ENCODE data around the gene RPS6KC1. TPM values are rescaled to one million over a fixed set of nuclear protein-coding genes. Genes with fewer than 3 reads are reported as not detected.
"Not testable (repeated sequence)": the region's sequence is repeated elsewhere in the genome, so short reads cannot be mapped to it uniquely, and the experiment has no call there.

Gene RPS6KC1
- total RNA-seq, 4 donors from 2014 or later = 13.5 to 29.7 (median 22.2) TPM

DNA sequence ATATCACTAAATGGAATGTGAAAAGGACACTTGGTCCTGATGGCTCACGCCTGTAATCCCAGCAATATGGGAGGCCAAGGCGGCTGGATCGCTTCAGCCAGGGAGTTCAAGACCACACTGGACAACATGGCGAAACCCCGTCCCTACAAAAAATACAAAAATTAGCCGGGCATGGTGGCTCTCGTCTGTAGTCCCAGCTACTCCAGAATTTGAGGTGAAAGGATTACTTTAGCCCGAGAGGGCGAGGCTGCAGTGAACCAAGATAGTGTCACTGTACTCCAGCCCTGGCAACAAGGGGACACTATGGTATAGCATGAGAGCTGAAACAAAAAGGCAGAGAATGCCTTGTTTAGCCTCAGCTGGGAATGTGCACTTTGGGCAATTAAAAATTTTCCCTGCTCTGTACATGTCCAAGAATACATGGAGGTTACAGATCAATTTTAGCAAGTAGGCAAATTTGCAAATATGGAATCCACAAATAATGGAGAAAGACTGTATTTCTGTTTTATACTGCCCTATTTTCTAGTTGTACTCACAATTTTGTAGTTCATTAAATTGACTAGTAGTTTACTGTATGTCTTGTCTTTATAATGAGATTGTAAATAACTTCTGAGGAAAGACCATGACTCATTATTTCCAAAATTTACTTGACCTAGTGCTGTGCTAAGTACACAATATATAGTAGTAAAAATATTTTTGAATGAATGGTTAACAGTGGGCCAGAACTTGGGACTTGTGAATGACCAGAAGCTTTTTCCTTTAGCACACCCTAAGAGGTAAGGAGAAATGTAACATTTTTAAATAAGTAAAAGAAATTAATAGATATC is 33.4 kb upstream of the RPS6KC1 start:
- no peak overlapping the region for H3K27ac ChIP-seq

DNA sequence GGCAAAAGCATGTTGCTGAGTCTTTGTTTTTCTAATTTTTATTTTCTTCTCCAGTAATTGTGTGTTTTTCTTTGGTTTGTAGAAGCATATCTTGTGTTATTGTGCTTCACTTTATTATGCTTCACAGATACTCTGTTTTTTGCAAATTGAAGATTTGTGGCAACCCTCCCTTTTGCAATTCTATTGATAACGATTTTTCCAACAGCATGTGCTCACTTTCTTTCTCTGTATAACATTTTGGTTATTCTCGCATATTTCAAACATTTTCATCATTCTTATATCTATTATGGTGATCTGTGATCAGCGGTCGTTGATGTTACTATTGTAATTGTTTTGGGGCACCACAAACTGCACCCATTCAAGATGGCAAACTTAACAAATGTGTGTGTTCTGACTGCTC is 31.6 kb upstream of the RPS6KC1 start:
- TF ChIP-seq, protein P1, sequence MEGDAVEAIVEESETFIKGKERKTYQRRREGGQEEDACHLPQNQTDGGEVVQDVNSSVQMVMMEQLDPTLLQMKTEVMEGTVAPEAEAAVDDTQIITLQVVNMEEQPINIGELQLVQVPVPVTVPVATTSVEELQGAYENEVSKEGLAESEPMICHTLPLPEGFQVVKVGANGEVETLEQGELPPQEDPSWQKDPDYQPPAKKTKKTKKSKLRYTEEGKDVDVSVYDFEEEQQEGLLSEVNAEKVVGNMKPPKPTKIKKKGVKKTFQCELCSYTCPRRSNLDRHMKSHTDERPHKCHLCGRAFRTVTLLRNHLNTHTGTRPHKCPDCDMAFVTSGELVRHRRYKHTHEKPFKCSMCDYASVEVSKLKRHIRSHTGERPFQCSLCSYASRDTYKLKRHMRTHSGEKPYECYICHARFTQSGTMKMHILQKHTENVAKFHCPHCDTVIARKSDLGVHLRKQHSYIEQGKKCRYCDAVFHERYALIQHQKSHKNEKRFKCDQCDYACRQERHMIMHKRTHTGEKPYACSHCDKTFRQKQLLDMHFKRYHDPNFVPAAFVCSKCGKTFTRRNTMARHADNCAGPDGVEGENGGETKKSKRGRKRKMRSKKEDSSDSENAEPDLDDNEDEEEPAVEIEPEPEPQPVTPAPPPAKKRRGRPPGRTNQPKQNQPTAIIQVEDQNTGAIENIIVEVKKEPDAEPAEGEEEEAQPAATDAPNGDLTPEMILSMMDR (IDR thresholded peaks at IDR 0.05) = no peak
- TF ChIP-seq POLR2A (IDR thresholded peaks at IDR 0.05) = no peak

More for the DNA sequence above, 33.4 kb upstream of the RPS6KC1 start:
- Histone ChIP-seq H3K27me3 (no peaks in the 10 kb centered on the region), H3K4me1 (peaks cover 0 to 10% (median 2%) of the 10 kb centered on the region in 4 donors), H3K4me3 (no peak overlapping the region), H3K36me3 (no peaks in the 10 kb centered on the region), H3K9me3 (no peaks in the 10 kb centered on the region)
- TF ChIP-seq, protein P1 (IDR thresholded peaks at IDR 0.05) = no peak
- no peak for TF ChIP-seq POLR2A (IDR thresholded peaks at IDR 0.05)
- DNase-seq = no peak

DNA sequence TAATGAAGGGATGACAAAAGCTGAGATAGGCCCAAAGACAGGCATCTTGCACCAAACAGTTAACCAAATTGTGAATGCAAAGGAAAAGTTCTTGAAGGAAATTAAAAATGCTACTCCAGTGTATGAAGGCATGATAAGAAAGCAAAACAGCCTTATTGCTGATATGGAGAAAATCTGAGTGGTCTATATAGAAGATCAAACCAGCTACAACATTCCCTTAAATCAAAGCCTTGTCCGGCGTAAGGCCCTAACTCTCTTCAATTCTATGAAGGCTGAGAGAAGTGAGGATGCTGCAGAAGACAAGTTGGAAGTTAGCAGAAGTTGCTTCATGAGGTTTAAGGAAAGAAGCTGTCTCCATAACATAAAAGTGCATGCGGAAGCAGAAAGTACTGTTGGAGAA is 31.0 kb upstream of the RPS6KC1 start:
- DNase-seq = no peak
- TF ChIP-seq, protein P1 (IDR thresholded peaks at IDR 0.05) = no peak
- no peak for TF ChIP-seq POLR2A (IDR thresholded peaks at IDR 0.05)
- Histone ChIP-seq H3K27me3 (no peaks in the 10 kb centered on the region), H3K9me3 (no peaks in the 10 kb centered on the region), H3K36me3 (no peaks in the 10 kb centered on the region), H3K4me1 (no peaks in the 10 kb centered on the region), H3K27ac (no peak overlapping the region), H3K4me3 (no peak overlapping the region)

More for the DNA sequence above, 31.6 kb upstream of the RPS6KC1 start:
- no peak for DNase-seq
- H3K27me3 ChIP-seq = no peaks in the 10 kb centered on the region
- no peak overlapping the region for H3K27ac ChIP-seq
- peaks cover 0 to 2% (median under 1%) of the 10 kb centered on the region in 4 donors for H3K4me1 ChIP-seq
- no peaks in the 10 kb centered on the region for H3K9me3 ChIP-seq
- H3K4me3 ChIP-seq = no peak overlapping the region
- no peaks in the 10 kb centered on the region for H3K36me3 ChIP-seq

DNA sequence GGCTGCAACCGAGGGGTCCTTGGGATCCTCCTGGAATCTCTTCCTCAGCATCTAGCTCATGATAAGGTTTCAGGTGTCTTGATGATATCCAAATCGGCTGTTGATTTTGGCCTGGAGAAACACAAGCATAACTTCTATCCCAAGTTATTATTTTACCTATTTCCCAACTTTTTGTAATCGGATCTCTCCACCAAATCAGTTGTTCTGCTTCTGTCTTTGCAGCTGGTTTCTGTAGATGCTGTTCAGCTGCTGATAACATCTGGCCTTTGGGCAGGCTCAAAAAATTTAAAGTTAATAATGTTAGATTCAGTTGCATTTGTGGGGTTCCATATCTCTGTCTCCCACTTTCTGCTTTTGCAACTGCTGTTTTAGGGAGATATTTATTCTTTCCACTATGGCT is 24.0 kb upstream of the RPS6KC1 start:
- DNase-seq, H3K36me3 ChIP-seq, H3K4me1 ChIP-seq, H3K9me3 ChIP-seq, H3K4me3 ChIP-seq, H3K27me3 ChIP-seq, H3K27ac ChIP-seq: not testable (repeated sequence)

DNA sequence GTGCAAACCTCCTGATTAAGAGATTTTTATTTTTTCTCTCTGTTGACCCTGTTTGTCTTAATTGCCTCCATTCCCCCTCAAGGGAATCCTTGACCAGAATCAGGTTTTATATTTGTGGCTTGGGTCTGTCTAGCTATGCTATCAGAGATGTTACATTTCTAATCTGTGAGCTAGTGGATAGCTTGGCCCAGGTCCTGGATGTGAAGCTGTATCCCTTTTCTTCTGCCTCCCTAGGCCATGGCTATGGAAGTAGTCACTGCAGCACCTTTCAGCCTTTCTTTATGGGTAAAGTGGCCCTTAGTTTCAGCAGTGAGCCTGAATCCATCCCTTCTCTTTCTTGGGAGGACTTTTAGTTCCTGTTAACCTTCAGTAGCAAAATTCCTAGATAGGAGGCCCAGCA is 18.4 kb upstream of the RPS6KC1 start:
- no peaks in the 10 kb centered on the region for H3K4me1 ChIP-seq
- no peak for DNase-seq
- H3K9me3 ChIP-seq = no peaks in the 10 kb centered on the region
- no peaks in the 10 kb centered on the region for H3K36me3 ChIP-seq
- no peak for TF ChIP-seq POLR2A (IDR thresholded peaks at IDR 0.05)
- TF ChIP-seq, protein P1 (IDR thresholded peaks at IDR 0.05) = no peak
- no peak overlapping the region for H3K27ac ChIP-seq
- H3K27me3 ChIP-seq = no peaks in the 10 kb centered on the region
- H3K4me3 ChIP-seq = no peak overlapping the region

DNA sequence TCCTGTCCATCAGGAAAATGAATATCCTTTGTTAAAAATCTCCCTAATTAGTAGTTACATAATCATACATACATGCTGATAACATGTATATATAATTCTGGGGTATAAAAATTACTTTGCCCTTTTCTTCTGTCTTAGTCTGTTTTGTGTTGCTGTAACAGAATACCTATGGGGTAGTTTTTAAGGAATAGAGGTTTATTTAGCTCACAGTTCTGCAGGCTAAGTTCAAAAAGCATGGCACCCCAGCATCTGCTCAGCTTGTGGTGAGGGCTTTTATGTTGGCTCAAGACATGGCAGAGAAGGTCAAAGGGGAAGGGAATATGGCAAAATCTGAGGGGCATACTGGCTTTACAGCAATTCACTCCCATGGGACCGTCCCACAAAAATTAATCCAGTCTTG is 16.3 kb upstream of the RPS6KC1 start:
- TF ChIP-seq, protein P1 (IDR thresholded peaks at IDR 0.05) = no peak
- TF ChIP-seq POLR2A (IDR thresholded peaks at IDR 0.05) = no peak
- Histone ChIP-seq H3K27ac (no peak overlapping the region), H3K9me3 (no peaks in the 10 kb centered on the region), H3K27me3 (no peaks in the 10 kb centered on the region), H3K4me1 (no peaks in the 10 kb centered on the region), H3K36me3 (no peaks in the 10 kb centered on the region), H3K4me3 (no peak overlapping the region)
- DNase-seq = no peak

Data from Peyer's patch (tissue), 4 donors.